ENCODE measurements around the gene ARID1B. TPM values are rescaled to one million over a fixed set of nuclear protein-coding genes. Genes with fewer than 3 reads are reported as not detected.

ARID1B gene
- total RNA-seq, 2 donors from 2014 or later: 53.1 to 69.5 TPM

DNA sequence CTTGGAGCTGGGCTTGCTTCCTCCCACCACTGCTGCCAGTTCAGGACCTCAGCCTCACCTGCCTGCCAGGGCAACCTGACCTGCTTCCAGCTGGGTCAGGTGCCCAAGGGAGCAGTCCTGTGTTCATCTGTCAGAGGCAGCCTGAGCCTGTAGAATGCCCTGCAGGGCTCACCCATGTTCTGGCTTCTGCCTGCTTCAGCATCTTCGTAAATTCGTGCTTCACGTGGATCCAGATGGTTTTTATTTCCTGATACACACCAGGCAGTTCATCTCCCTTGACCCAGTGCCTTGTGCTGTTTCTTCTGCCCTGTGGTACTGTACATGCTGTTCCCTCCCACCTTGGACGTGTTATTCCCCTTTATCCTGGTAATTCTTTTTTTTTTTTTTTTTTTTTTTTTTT, 50.2 kb downstream of the ARID1B start:
- no peak for ATAC-seq
- H3K9me3 Mint-ChIP-seq: no peaks in the 10 kb centered on the region
- H3K36me3 Mint-ChIP-seq: peaks cover 0 to 8% of the 10 kb centered on the region in 2 donors
- no peak for DNase-seq (ENCODE audit: low spot score in 2 of 2)
- peak overlapping the region in 1 of 2 donors; percentile 31 for H3K27ac Mint-ChIP-seq

DNA sequence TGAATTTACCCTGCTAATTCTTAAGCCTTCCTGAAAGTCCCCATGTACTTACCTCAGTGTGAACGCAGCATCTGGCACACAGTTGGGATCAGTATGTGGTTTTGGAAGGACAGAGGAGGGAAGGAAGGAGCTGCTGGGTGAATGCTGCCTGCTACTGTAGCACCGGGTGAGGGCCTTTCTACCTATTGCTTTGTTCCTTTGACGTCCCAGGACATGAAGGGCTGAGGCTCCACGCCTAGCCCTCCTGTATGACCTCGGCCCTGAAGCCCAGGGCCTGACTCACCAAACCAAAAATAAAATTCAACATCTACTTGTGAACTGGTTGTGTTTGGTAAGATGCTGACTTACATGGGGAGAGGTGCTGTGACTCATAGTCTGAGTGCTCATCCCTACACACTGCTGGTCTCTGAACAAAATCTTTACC, 51.1 kb downstream of the ARID1B start:
- no peaks in the 10 kb centered on the region for H3K9me3 Mint-ChIP-seq
- peak in 1 of 2 donors; percentile 36 for DNase-seq (ENCODE audit: low spot score in 2 of 2)
- ATAC-seq: peak; percentile 96 to 98
- H3K27ac Mint-ChIP-seq: peak overlapping the region in 1 of 2 donors; percentile 31
- H3K36me3 Mint-ChIP-seq: peaks cover 0 to 4% of the 10 kb centered on the region in 2 donors

DNA sequence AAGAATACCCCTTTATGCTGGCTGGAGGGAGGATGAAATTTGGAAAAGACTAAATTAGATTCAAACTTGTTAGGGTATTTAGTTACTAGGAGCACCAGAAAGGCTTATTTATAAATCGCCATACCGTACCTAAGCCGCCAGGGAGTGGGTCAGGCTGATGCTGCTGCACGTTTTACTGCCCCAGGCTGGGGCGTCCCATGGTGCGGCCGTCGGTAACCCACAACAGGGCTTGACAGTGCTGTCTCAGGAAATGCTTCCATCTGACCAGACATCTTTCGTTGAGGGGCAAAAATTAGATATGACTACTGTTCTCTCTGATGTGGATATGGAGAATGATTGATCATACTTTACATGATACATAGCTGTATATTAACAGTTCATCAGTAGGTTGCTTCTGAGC, 52.9 kb downstream of the ARID1B start:
- H3K9me3 Mint-ChIP-seq: no peaks in the 10 kb centered on the region
- ATAC-seq (no peak), DNase-seq (ENCODE audit: low spot score in 2 of 2) (no peak)
- H3K36me3 Mint-ChIP-seq: peaks cover 0 to 4% of the 10 kb centered on the region in 2 donors
- no peak overlapping the region for H3K27ac Mint-ChIP-seq

DNA sequence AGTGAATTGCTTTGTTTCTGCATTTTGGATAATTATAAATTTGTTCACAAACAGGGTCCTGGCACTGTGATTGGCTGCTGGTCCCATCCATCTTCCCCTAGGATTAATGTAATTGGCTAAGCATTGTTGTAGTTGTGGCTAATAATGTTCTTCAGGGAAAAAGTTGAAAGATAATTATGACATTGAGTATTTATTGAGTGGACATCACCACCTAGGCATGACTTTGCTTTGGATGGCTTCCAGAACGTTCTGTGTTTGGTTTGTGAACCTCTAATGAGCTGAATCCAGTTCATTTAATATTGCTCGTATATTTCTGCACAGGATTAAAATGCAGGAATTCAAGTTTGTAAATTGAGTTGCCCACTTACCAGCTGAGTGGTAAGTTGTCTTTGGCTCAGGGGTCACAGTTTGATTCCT, 55.1 kb downstream of the ARID1B start:
- no peaks in the 10 kb centered on the region for H3K9me3 Mint-ChIP-seq
- H3K27ac Mint-ChIP-seq: no peak overlapping the region
- H3K36me3 Mint-ChIP-seq: peaks cover 0 to 12% of the 10 kb centered on the region in 2 donors
- DNase-seq (ENCODE audit: low spot score in 2 of 2): no peak
- no peak for ATAC-seq

DNA sequence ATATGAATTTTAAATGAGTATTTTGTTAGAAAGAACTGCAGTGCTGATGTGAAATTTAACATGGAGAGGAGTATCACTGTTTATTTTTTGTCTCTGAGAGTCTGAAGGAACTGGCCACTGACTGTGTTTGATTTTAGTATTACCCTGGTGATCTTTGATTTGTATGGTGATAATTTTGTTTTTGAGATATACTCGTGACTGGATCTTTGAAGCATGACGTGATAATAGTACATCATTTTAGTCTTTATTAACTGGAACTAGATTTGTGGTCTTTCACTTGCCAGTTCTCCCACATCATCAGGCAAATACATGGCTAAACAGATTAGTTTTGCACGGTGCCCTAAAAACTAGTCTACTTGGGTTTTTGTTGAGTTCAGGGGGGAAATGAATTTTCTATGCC, 55.5 kb downstream of the ARID1B start:
- Mint-ChIP-seq H3K36me3 (peaks cover 0 to 12% of the 10 kb centered on the region in 2 donors), H3K9me3 (no peaks in the 10 kb centered on the region), H3K27ac (no peak overlapping the region)
- ATAC-seq (no peak), DNase-seq (ENCODE audit: low spot score in 2 of 2) (no peak)

DNA sequence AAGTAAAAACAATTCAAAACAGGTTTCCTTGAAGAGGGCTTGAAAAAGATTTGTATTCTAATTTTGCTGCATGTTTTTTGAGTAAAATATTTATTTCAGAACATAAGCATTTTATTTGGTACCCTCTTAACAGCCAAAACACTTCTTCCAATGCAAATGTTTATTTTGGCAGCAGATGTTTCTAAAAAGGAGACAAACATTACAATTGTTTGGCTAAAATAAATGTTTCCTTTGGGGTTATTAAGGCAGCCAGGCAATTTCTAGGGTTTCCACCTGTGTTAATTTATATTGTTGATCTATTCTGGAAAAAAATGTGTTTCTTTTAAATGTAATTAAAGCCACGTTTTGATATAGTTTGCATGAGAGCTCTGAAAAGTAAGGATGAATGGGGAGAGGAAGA, 56.6 kb downstream of the ARID1B start:
- no peak for ATAC-seq
- Mint-ChIP-seq H3K27ac (no peak overlapping the region), H3K9me3 (no peaks in the 10 kb centered on the region), H3K36me3 (peaks cover 0 to 12% of the 10 kb centered on the region in 2 donors)
- no peak for DNase-seq (ENCODE audit: low spot score in 2 of 2)

DNA sequence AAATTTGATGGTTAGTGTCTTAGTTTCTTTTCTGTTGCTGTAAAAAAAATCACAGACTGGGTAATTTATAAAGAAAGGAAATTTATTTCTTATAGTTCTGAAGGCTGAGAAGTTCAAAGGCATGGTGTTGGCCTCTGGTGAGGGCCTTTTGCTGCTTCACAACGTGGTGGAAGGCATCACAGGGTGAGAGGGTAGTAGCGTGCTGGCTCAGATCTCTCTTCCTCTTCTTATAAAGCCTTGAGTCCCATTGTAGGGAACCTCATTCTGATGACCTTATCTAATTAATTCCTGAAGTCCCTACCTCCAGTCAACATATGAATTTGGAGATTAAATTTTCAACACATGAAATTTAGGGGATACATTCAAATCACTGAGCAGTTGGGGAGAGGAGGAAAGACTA, 62.0 kb downstream of the ARID1B start:
- H3K9me3 Mint-ChIP-seq: no peaks in the 10 kb centered on the region
- ATAC-seq (no peak), DNase-seq (ENCODE audit: low spot score in 2 of 2) (no peak)
- H3K27ac Mint-ChIP-seq: no peak overlapping the region
- H3K36me3 Mint-ChIP-seq: peaks cover 0 to 14% of the 10 kb centered on the region in 2 donors

DNA sequence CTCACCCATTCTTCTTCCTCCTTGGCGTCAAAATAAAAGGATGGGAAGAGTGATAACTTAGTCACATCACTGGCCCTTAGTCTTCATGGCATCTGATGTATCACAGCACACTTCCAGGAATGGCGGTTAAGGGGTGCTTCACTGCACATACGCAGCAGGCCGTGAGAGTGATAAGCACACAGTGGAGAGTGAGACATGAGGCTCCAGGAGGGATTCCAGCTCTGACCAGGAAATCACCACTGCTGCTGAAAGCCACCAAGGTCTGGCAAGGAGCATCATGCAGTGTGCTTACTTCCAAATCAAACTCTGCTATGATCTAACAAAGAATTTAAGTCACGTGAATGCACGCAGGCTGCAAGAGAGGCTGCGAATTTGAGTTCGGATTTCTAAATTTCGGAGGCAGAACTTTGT, 62.4 kb downstream of the ARID1B start:
- no peaks in the 10 kb centered on the region for H3K9me3 Mint-ChIP-seq
- no peak for ATAC-seq

DNA sequence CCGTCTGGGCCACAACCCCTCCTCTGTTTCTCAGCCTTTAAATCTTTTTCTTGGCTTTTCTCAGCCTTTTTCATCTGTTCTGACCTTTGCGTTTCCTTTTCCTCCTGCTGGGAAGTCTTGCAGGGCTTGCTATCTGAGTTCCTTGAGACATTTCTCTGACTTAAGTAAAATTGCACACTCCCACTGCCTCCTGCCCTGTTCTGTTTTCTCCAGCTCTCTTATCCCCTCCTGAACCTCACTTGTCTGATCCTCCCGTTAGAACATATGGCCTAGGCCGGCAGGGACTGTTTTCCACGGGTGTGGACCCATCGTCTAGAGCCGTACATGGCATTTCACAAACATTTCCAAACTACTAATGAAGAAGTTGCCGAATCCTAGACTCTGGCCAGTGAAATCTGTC, 63.0 kb downstream of the ARID1B start:
- DNase-seq (ENCODE audit: low spot score in 2 of 2) (no peak), ATAC-seq (no peak)
- H3K9me3 Mint-ChIP-seq: no peaks in the 10 kb centered on the region
- H3K36me3 Mint-ChIP-seq: peaks cover 0 to 24% of the 10 kb centered on the region in 2 donors
- peak overlapping the region; percentile 5 to 42 for H3K27ac Mint-ChIP-seq

More for the DNA sequence above, 62.4 kb downstream of the ARID1B start:
- DNase-seq (ENCODE audit: low spot score in 2 of 2): no peak
- Mint-ChIP-seq H3K27ac (no peak overlapping the region), H3K36me3 (peaks cover 0 to 19% of the 10 kb centered on the region in 2 donors)

DNA sequence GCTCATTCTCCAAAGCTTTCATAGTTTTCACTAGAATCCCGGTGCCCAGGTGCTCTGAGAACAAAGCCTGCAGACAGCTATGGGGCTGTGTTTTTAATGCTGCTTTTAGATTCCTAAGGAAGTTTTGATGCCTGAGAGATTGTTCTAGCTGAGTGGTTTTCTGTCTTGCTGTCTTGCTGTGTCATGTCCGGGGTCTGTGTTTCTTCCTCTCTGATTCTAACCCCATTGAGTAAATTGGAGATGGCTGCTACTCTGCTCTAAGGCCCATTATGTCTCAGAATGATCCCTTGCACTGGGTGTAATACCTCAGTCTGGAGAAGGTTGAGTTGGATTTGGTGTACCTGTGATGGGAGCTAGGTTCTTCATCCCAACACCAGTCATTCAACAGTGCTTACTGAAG, 63.4 kb downstream of the ARID1B start:
- Mint-ChIP-seq H3K36me3 (peaks cover 0 to 29% of the 10 kb centered on the region in 2 donors), H3K27ac (peak overlapping the region; percentile 13 to 42), H3K9me3 (no peaks in the 10 kb centered on the region)
- no peak for DNase-seq (ENCODE audit: low spot score in 2 of 2)
- ATAC-seq: no peak

DNA sequence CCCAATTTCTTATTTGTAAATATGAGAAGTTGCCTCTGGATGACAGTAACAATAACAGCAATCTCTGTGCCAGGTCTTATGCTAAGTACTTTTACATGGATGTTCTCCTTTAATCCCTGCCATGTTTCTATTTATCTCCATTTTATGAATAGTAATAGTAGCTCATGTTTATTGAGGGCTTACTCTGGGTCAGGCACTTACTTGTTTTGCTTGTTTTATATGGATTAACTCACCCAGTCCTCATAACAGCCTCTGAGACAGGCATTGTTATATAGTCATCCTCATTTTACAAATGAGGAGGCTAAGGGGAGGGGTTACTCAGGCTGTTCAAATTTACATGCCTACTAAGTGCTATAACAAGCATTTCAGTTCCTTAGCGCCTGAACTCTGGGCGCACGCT, 64.3 kb downstream of the ARID1B start:
- Mint-ChIP-seq H3K36me3 (peaks cover 0 to 27% of the 10 kb centered on the region in 2 donors), H3K27ac (peak overlapping the region in 1 of 2 donors; percentile 42), H3K9me3 (no peaks in the 10 kb centered on the region)
- no peak for ATAC-seq
- no peak for DNase-seq (ENCODE audit: low spot score in 2 of 2)

DNA sequence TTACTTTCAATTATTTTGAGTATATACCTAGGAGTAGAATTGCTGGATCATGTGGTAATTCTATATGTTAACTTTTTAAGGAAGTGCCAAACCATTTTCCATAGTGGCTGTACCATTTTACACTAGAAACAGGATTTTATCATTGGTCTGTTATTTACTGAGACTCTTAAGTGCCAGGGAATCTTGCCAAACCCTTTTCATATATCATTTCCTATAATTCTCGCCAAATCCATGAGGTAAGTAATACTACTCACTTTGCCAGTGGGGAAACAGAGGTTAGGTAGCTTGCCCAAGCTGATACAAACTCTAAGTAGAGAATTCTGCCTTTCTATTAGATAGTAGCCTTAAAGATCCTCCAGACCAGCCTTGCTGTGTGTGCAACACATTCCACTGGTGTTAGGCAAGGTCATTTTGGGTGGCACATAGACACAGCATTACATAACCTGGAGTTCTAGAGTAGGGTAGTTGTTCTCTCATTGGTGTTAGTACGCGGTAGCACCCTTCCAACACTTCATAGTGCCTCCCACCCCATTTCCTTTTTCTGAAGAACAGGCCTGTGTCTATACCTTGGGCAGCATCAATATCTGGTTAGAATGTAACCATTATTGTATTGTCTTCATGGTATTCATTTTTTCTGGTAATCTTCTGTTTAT, 65.5 kb downstream of the ARID1B start:
- no peak for DNase-seq (ENCODE audit: low spot score in 2 of 2)
- peak overlapping the region in 1 of 2 donors; percentile 5 for H3K27ac Mint-ChIP-seq
- ATAC-seq: no peak
- H3K9me3 Mint-ChIP-seq: peaks cover 0 to 4% of the 10 kb centered on the region in 2 donors
- H3K36me3 Mint-ChIP-seq: peaks cover 0 to 34% of the 10 kb centered on the region in 2 donors

DNA sequence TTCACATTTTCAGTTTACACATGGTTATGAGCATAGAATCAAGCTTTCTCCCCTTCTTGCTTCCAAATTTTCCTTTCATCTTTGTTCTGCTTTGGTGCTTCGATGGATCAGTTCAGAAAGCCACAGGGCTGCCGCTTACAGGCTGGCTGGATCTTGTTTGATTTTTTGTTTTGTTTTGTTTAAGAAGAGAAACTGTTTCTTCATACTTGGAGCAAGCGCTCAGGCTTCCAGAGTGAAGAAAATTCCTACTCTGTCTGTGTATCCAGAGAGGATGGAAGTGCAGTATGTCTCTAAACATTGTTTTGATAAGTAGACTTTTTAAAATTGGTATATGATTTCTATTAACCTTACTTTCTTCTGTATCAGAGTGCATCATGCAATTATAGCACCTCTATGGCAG, 66.9 kb downstream of the ARID1B start:
- ATAC-seq (no peak), DNase-seq (ENCODE audit: low spot score in 2 of 2) (no peak)
- H3K36me3 Mint-ChIP-seq: peaks cover 0 to 34% of the 10 kb centered on the region in 2 donors
- no peak overlapping the region for H3K27ac Mint-ChIP-seq
- peaks cover 0 to 4% of the 10 kb centered on the region in 2 donors for H3K9me3 Mint-ChIP-seq

DNA sequence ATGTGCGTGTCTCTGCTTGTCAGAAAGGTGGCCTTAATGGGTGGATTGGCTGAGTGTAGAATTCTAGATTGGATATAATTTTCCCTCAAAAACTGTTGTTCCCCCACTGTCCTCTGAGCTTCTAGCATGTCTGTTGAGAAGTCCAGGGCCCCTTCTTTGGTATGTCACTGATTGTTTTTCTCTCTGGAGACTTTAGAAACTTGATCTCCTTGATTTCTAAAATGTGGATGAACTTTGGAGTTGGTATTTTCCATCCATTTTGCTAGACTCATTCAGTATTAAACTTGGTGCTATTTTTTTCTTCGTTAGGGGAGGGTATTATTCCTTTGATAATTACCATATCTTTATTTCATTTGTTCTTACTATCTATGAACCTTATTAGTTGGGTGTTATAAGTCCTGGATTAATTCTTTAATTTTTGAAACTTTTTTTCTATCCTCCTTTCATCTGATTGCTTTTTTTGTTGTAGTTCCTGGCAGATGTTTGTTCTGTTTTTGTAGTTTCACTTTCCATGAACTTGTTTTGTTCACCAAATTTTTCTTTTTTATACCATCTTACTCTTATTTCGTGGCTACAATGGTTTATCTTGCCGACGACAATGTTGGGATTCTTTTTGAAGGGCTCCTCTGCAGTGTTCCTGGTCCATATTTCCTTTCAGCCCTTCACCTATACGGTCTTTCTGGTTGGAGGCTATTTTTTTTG, 68.4 kb downstream of the ARID1B start:
- peaks cover 0 to 34% of the 10 kb centered on the region in 2 donors for H3K36me3 Mint-ChIP-seq
- peaks cover 0 to 4% of the 10 kb centered on the region in 2 donors for H3K9me3 Mint-ChIP-seq
- H3K27ac Mint-ChIP-seq: peak overlapping the region in 1 of 2 donors; percentile 31
- DNase-seq (ENCODE audit: low spot score in 2 of 2): no peak
- ATAC-seq: no peak

DNA sequence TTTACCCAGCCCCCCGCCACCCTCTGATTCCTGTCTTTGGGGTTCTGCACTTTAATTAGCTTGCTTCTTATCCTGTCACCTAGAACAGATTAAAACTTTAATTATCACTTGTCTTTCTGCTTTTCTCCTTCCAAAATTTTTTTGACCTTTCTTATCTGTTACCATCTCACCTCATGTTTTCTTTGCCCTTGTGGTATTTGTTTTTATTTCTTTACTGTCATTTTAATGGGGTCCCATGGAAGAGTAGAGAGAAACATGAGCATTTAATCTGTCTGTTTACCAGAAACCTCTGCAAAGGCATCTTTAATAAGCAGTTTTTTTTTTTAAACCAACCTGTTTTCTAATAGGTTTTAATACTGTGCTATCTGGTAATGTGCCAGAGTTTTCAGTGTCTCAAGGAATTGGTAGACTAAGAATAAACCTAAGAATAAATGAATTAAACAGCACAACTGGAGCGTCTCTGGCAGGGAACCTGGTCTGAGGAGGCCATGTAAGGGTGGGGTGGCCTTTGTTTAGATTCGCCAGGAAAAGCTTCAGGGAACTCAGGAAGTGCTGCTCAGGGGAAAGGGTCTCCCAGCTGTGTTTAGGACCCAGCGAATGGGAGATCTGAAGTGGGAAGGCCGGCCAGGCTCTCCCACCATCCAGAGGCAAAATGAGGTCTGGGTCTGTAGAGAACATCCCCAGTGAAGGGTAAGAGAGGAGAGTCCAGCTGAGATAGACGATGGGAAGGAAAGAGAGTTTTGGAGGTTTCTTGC, 69.8 kb downstream of the ARID1B start:
- ATAC-seq: no peak
- DNase-seq (ENCODE audit: low spot score in 2 of 2): no peak
- H3K36me3 Mint-ChIP-seq: peaks cover 0 to 34% of the 10 kb centered on the region in 2 donors
- H3K9me3 Mint-ChIP-seq: peaks cover 0 to 4% of the 10 kb centered on the region in 2 donors
- peak overlapping the region in 1 of 2 donors; percentile 33 for H3K27ac Mint-ChIP-seq

DNA sequence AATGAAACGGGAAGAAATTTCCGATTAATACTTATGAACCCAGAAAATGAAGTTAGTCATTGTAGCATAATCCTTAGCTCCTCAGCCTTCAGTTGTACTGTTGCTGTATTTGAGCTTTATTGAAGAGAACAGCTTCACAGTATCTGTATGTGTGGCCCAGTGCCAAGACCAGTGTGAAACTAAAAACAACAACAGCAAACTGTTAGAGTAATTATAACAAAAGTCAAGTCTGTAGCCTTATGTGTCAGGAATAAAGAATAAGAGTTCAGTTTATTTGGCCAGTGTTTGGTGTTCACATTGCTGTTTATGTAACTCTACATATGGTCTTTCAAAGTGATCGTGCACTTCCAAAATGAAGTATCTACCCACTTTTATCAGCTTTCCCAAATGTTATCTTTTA, 70.9 kb downstream of the ARID1B start:
- DNase-seq (ENCODE audit: low spot score in 2 of 2): no peak
- Mint-ChIP-seq H3K9me3 (peaks cover 0 to 4% of the 10 kb centered on the region in 2 donors), H3K27ac (no peak overlapping the region), H3K36me3 (peaks cover 0 to 34% of the 10 kb centered on the region in 2 donors)
- no peak for ATAC-seq

DNA sequence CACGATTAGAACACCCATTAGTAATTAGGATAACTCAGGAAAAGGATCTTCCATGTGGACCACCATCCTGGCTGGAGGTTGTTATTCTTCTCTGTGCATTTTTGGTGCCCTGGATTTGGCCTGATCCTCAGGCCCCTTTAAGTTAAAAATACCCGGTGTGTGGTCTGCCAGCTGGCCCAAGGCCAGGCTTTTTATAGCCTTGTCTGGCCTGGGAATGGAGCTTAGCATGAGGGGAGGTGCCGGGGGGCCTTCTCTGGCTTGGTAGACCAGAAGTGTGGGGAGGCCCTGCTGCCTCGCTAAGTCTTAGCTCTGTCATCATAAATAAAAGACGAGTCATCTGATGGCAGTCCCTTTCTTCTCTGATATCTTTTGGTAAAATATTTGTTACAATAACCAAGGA, 71.4 kb downstream of the ARID1B start:
- Mint-ChIP-seq H3K36me3 (peaks cover 0 to 34% of the 10 kb centered on the region in 2 donors), H3K9me3 (peaks cover 0 to 4% of the 10 kb centered on the region in 2 donors), H3K27ac (no peak overlapping the region)
- ATAC-seq: no peak
- no peak for DNase-seq (ENCODE audit: low spot score in 2 of 2)
